GM10266 (cell line): ENCODE data around the gene TLE4.

ENCODE experiments used
- DNase-seq: peaks from one replicate; pipeline ENCODE4 v3.0.0; 2012; ENCODE audit errors: extremely low spot score
- TF ChIP-seq, protein P1 (sequence below): IDR thresholded peaks from 2 replicates; pipeline ENCODE4 v1.5.1; 2012; ENCODE audit warnings: mild to moderate bottlenecking, low read depth; ENCODE audit not compliant: control insufficient read depth, insufficient read depth; ENCODE audit errors: missing control alignments

TLE4 gene

DNA sequence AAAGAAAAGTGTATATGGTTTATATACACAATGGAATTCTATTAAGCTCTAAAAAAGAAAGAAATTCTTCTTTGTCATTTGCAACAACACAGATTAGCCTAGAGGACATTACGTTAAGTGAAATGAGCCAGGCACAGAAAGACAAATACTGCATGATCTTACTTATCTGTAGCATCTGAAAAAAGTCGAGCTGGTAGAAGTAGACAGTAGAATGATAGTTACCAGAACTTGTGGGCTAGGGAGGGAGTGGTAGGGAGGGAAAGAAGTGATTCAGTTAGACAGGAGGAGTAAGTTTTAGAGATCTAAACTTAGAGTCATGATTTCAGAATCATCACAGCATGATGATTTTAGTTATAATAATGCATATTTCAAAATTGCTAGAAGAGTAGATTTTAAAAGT is 184.6 kb downstream of the TLE4 start:
- TF ChIP-seq, protein P1, sequence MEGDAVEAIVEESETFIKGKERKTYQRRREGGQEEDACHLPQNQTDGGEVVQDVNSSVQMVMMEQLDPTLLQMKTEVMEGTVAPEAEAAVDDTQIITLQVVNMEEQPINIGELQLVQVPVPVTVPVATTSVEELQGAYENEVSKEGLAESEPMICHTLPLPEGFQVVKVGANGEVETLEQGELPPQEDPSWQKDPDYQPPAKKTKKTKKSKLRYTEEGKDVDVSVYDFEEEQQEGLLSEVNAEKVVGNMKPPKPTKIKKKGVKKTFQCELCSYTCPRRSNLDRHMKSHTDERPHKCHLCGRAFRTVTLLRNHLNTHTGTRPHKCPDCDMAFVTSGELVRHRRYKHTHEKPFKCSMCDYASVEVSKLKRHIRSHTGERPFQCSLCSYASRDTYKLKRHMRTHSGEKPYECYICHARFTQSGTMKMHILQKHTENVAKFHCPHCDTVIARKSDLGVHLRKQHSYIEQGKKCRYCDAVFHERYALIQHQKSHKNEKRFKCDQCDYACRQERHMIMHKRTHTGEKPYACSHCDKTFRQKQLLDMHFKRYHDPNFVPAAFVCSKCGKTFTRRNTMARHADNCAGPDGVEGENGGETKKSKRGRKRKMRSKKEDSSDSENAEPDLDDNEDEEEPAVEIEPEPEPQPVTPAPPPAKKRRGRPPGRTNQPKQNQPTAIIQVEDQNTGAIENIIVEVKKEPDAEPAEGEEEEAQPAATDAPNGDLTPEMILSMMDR: no peak
- no peak for DNase-seq

DNA sequence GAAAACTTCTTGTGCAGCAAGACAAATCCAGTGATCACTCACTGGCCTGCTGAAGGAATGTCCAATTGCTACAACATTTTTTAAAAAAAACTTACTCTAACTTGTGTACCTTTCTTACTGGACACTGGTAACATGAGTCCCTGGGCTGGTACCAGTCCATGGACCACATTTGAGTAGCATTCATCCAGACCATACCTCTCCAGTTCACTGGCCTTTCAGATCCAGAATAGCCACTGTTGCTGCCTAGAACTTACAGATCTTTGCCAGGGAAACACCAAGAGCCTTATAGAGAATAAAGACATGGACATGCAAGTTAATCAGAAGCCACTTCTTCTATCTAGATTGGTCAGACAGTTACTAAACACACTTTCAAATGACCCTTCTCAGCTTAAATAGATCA is 185.3 kb downstream of the TLE4 start:
- TF ChIP-seq, protein P1: no peak
- DNase-seq: no peak

DNA sequence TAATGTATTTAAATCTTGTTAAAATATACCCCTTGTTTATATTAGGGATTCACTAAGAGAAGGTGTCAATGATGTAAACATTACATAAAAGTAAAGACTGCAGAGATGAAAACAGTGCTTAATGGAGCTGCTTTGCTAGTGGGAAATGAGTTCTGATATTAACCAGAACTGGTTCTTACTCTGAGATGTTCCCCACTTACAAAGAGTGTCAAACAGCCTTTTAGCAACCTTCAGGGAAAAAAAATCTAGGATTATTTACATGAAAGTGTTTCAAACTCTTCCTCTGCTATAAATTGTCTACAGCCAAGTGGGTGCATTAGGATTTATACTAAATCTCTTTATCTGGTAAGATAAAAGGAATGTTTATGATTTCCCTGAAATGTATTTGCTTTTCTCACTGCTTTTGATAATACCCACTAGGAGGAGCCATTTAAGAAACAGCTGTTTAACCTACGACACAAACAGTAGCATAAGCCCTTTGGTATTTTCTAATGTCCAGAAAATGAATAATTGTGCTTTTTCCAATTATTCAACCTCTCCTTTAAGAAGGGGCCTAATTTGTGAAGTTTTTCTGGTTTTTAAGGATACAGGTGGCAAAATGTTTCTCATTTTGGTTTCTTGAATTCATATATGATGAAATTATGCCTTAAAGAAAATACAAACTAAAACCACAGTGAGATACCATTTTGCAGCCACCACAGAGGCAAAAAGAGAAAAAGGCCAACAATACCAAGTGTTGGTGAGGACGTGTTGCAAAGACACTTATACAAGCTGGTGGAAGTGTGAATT is 186.3 kb downstream of the TLE4 start:
- TF ChIP-seq, protein P1: peak; percentile 40
- no peak for DNase-seq

DNA sequence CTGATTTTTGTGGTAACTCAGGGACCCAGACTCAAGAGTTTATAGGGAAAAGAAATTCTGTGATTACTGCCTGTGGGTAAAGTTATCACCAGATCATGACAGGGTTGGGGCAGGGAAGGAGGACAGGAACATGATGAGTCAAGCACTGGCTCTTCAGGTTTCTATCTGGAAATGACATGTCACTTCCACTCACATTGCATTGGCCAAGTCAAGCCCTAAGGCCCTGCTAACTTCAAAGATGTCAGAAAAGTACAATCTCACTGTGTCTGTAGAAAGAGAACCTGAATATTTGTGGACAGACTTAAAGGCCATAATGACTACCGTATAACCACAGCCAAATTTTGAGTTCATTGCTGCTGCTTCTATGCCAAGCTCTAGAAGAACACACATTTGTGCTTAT is 187.7 kb downstream of the TLE4 start:
- TF ChIP-seq, protein P1: no peak
- DNase-seq: no peak

DNA sequence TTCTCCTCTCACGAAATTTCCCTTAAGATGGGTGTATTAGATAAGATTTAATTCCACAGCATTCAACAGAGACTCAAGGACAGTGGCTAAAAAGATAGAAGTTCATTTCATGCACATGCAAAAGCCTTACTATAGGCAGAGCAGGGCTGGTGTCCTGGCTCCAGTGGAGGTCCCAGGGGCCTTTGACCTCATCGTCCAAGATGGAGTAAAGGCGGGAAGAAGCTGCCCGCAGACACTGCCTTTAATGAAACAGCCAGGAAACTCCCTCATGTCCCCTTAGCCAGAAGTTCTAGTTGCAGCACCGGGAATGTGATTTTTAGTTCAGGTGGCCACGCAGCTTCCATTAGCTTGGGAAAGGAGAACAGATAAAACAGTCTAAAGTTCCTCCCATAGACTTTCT is 190.3 kb downstream of the TLE4 start:
- DNase-seq: no peak
- TF ChIP-seq, protein P1: no peak

DNA sequence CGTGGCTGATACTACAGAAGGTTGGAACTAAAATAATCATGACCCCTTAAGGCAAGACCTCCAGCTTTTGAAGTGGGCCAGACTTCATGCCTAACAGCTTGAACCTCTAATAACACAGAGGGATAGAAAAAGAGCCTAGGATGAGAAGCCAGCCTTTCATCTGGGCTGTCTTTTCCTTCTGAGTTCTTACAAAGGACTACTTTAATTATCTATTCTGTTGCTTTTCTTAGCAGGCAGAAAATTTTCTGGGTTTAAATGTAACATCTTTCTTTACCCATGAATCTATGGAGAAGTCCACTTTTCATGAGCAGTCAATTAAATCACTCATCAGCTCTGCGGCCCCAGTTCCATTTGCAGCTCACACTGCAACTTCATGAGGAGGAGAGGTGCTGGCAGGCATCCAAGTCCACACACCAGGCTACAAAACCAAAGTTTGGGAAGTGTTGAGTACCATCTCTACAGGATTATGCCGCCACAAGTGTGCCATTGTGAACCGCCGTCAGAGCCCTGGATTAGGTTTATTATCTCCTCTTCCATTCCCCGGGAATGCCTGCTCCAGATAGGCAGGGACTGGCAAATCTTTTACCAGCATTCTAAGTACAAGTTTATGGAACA is 192.0 kb downstream of the TLE4 start:
- TF ChIP-seq, protein P1: no peak

DNA sequence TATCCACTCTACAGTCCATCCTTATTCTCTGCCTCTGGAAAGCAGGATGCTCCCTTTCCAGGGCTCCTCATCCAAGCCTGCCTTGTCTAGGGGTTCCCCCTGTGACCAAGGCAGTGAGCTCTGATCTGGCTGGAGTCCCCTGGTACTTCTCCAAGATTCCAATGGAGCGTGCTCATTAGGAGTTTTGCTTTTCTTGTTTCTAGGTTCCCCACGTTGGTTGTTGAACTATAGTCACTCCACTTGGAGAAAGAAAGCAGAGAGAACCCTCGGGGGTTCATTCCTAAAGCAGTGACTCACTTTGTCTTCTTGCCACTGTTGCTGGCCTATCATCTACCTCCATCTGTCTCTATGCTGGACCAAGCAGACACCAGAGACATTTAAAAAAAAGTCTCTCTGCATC is 192.6 kb downstream of the TLE4 start:
- no peak for DNase-seq
- TF ChIP-seq, protein P1: no peak

More for the DNA sequence above, 192.0 kb downstream of the TLE4 start:
- no peak for DNase-seq
